ELF-1 (cell line): Measurements from ENCODE around the gene NPLOC4.
A peak's percentile ranks its signal among the peaks of the same experiment; 100 is the strongest.

Experiments
- DNase-seq: peaks from one replicate; pipeline ENCODE4 v3.0.0-alpha.2; 2016; ENCODE audit warnings: low read depth, low spot score

NPLOC4 gene

GRCh38 chr17:81664051-81664470 is 27.1 kb upstream of the NPLOC4 start:
- DNase-seq, result no peak

- no peak for DNase-seq
These were observed 25.1 kb upstream of the NPLOC4 start for GRCh38 chr17:81662002-81662401.

GRCh38 chr17:81660441-81660840 is 23.5 kb upstream of the NPLOC4 start:
- no peak for DNase-seq

GRCh38 chr17:81659038-81659437 is 22.1 kb upstream of the NPLOC4 start:
- no peak for DNase-seq

GRCh38 chr17:81656835-81657234 is 19.9 kb upstream of the NPLOC4 start:
- DNase-seq, result no peak

DNA sequence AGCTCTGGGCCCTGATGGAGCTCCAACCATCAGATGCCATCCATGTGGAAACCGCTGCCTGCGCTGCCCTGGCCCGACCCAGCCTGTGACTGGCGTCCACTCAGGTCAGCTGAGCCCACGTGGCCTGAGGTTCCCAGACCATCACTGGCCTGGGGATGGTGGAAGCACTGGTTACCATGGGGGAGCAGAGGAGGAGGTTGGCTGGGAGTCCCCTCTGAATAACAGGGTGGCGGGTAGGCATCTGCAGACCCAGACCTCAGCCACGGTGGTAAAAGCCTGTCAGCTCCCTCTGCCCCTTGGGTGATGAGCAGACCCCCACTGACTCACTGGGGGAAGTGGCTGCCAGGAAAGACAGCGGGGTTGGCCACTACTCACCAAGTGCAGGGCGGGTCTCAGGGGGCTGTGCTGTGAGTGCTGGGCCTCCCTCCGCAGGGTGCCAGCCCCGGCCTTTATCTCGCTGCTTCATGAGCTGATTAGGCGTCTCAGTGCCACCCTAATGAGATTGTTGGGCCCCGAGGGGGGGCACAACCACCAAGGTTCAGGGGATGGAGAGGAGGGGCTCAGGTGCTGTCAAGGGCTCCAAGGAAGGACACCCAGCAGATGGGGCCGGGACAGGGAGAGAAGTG is 19.3 kb upstream of the NPLOC4 start, which contains the start of gene PDE6G:
Gene PDE6G, minus strand, starts transcription at position 425 of the 626 bp plus-strand sequence. CDS start 3,237 bp downstream, outside the sequence.
- DNase-seq, result no peak

- DNase-seq, result no peak
These were observed 18.6 kb upstream of the NPLOC4 start for GRCh38 chr17:81655378-81656117.

- peak; percentile 70 for DNase-seq
These were observed 16.2 kb upstream of the NPLOC4 start for GRCh38 chr17:81652906-81653771.

DNA sequence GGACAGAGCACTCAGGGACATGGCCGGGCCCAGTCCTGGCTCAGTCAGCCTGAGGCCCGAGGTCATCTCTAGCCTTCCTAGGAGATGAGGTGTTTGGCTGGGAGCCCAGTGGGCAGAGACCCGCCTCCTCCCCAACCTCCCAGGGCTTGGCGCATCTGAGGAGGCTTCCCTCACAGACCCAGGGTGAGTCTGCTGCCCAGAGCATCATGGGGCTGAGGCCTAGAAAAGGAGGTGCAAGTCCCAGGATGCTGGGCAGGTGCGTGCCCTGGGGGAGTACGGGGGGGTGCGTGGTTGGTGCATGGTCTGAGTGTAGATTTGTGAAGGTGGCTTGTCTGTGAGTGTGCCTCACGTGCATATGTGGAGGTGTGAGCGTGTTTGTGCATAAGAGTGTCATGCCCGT is 14.8 kb upstream of the NPLOC4 start:
- DNase-seq, result no peak

GRCh38 chr17:81650951-81651350 is 14.0 kb upstream of the NPLOC4 start:
- no peak for DNase-seq

DNA sequence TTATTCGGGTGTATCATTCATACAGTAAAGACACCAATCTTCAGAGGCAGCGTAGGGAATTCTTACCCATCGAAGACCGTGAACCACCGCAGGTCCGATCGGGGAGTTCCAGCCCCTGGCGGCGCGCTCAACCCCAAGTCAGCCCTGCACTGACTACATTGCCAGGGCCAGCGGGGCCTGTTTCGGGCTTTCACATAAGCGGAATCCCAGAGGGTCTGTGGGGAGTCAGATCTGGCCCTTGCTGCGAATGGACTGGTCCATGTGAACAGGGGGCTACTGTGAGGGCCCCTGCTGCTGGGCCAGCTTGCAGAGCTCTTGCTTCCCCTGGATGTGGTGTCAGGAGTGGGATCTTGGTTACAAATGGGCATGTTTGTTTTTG is 11.8 kb upstream of the NPLOC4 start:
- no peak for DNase-seq

DNA sequence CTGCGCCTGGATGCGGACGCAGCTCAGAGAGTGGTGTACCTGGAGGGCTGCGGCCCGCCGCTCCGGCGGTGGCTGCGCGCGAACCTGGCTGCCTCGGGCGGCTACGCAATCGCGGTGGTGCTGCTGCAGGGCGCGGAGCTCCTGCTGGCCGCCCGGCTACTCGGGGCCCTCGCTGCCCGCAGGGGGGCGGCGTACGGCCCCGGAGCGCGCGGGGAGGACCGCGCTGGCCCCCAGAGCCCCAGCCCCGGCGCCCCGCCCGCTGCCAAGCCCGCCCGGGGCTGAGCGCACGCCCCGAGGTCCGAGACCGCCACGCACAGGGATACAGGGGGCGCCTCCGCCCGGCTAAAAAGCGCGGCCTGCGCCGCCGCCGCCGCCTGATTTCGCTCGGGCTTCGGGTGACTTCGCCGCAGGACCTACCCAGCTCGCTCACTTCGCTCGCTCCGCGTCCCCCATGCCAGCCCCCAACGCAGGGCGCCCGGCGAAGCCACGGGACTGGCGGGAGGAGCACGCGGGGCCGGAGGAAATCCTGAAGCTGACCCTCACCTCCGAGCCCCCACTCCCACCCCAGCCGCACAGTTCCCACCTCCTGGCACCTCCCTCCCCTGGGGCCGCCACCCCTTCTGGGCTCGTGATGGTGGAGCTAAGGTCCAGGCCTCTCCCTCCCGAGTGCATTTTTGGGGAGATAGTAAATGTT is 11.2 kb upstream of the NPLOC4 start:
- DNase-seq, result peak; percentile 44

- no peak for DNase-seq
These were observed 10.7 kb upstream of the NPLOC4 start for GRCh38 chr17:81647640-81648012.

DNA sequence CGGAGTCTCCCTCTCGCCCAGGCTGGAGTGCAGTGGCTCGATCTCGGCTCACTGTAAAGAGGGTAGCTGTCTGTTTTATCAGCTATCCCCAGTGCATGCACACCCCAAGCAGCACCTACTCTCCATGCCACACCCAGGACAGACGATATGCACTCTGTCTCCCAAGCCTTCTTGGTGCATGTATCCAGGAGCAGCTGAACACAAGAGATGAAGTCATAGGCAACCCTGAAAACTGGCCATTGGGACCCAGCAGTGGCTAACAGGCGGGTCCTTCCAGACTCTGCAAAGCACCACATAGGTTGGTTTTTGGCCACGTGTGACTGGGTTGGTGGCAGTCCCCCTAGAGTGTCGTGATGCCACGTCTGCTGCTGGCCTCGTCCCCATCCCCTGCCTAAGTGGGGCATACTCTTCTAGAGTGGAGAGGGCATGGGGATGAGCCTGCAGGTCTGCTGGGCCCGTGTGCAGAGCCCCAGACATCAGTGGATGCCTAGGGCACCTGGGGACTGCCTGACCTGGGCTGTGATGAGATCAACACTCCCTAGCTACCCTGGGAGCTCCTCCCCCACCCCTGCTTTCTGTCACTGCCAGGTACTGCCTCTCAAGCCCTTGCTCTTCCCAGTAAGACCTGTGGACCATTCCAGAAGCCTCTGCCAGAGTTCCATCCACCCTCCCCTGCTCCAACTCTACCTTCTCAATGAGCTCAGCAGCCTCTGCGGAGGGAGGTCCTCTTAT is 10.1 kb upstream of the NPLOC4 start:
- peak; percentile 63 for DNase-seq

DNA sequence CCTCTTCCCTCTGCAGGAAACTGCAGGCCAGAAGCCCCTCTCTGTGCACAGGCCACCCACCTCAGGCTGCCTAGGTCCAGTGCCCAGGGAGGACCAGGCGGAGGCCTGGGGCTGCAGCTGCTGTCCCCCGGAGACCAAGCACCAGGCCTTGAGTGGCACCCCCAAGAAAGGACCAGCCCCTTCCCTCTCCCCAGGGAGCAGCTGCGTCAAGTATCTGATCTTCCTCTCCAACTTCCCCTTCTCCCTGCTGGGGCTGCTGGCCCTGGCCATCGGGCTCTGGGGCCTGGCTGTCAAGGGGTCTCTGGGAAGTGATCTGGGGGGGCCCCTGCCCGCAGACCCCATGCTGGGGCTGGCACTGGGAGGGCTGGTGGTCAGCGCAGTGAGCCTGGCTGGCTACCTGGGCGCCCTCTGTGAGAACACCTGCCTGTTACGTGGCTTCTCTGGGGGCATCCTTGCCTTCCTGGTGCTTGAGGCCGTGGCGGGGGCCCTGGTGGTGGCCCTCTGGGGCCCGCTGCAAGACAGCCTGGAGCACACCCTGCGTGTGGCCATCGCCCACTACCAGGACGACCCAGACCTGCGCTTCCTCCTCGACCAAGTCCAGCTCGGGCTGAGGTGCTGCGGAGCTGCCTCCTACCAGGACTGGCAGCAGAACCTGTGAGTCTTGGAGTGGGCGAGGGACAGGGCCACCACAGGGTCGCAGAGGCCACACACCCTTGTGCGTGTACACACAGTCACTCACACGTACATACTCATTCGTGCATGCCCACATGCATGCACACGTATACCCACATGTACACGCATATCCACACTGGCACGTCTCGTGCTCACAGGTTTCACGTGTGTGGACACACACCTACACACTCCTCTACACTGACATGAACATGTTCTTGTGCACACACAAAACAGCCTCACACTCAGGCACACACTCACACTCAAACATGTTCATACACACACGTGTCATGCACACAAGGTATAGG is 8.4 kb upstream of the NPLOC4 start:
- no peak for DNase-seq

- no peak for DNase-seq
These were observed 7.6 kb upstream of the NPLOC4 start for GRCh38 chr17:81644496-81644895.

DNA sequence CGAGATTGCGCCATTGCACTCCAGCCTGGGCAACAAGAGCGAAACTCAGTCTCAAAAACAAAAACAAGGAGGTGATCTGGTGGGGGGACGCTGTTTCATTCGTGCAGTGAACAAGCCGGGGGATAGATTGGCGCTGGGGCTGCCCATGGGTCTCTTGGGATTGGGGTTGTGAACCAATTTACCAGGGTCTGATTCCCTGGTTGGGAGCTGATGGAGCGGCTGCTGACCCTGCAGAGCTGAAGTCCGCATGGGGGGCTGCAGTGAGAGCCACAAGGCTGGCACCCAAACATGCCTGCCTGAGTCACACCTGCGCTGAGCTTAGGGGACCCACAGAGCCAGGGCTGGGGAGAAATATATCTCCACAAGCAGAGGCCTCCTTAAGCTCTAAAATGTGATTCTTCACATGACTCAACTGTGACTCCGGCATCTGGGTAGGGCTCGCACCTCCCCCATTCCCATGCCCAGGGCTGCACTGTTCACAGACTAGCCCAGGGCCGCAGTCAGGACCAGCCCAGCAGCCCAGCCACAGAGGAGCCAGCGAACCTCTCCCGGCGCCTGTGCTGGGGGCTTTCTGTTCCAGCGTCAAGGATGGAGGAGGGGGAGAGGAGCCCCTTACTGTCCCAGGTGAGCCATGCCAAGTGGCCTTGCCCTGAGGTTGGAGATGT is 5.0 kb upstream of the NPLOC4 start:
- peak; percentile 75 for DNase-seq

GRCh38 chr17:81640011-81640410 is 3.1 kb upstream of the NPLOC4 start:
- DNase-seq, result no peak

- no peak for DNase-seq
These were observed 1.8 kb upstream of the NPLOC4 start for GRCh38 chr17:81638683-81639082.
